ENCODE measurements around the gene PAPOLB.

The PAPOLB gene

GRCh38 chr7:4849390-4849789 lies 12.4 kb downstream of the PAPOLB start:
- Histone ChIP-seq H3K9ac (ENCODE audit: low read length) (no peak overlapping the region), H3K36me3 (ENCODE audit: control insufficient read depth, insufficient read depth, low read length) (no peaks in the 10 kb centered on the region), H3K4me3 (ENCODE audit: low read length) (no peak overlapping the region), H3K27ac (ENCODE audit: low read depth, low read length) (no peak overlapping the region), H3K27me3 (ENCODE audit: control insufficient read depth, insufficient read depth, low read length) (no peaks in the 10 kb centered on the region), H3K4me1 (ENCODE audit: control insufficient read depth, insufficient read depth, low read length) (no peaks in the 10 kb centered on the region)

- Histone ChIP-seq H3K4me1 (ENCODE audit: control insufficient read depth, insufficient read depth, low read length) (no peaks in the 10 kb centered on the region), H3K27ac (ENCODE audit: low read depth, low read length) (no peak overlapping the region), H3K27me3 (ENCODE audit: control insufficient read depth, insufficient read depth, low read length) (no peaks in the 10 kb centered on the region), H3K36me3 (ENCODE audit: control insufficient read depth, insufficient read depth, low read length) (no peaks in the 10 kb centered on the region), H3K4me3 (ENCODE audit: low read length) (no peak overlapping the region), H3K9ac (ENCODE audit: low read length) (no peak overlapping the region)
Measured at GRCh38 chr7:4845740-4846142, 16.1 kb downstream of the PAPOLB start.

- no peaks in the 10 kb centered on the region for H3K27me3 ChIP-seq (ENCODE audit: control insufficient read depth, insufficient read depth, low read length)
- no peaks in the 10 kb centered on the region for H3K36me3 ChIP-seq (ENCODE audit: control insufficient read depth, insufficient read depth, low read length)
- peak overlapping the region; percentile 10 for H3K27ac ChIP-seq (ENCODE audit: low read depth, low read length)
- no peaks in the 10 kb centered on the region for H3K4me1 ChIP-seq (ENCODE audit: control insufficient read depth, insufficient read depth, low read length)
- no peak overlapping the region for H3K9ac ChIP-seq (ENCODE audit: low read length)
- H3K4me3 ChIP-seq (ENCODE audit: low read length): no peak overlapping the region
Measured at GRCh38 chr7:4842319-4843064, 19.3 kb downstream of the PAPOLB start.

- no peak overlapping the region for H3K27ac ChIP-seq (ENCODE audit: low read depth, low read length)
- no peaks in the 10 kb centered on the region for H3K36me3 ChIP-seq (ENCODE audit: control insufficient read depth, insufficient read depth, low read length)
- no peak overlapping the region for H3K9ac ChIP-seq (ENCODE audit: low read length)
- no peak overlapping the region for H3K4me3 ChIP-seq (ENCODE audit: low read length)
- no peaks in the 10 kb centered on the region for H3K27me3 ChIP-seq (ENCODE audit: control insufficient read depth, insufficient read depth, low read length)
- H3K4me1 ChIP-seq (ENCODE audit: control insufficient read depth, insufficient read depth, low read length): no peaks in the 10 kb centered on the region
Measured at GRCh38 chr7:4841836-4842235, 20.0 kb downstream of the PAPOLB start.

- Histone ChIP-seq H3K4me3 (ENCODE audit: low read length) (no peak overlapping the region), H3K27me3 (ENCODE audit: control insufficient read depth, insufficient read depth, low read length) (no peaks in the 10 kb centered on the region), H3K9ac (ENCODE audit: low read length) (no peak overlapping the region), H3K27ac (ENCODE audit: low read depth, low read length) (no peak overlapping the region), H3K36me3 (ENCODE audit: control insufficient read depth, insufficient read depth, low read length) (no peaks in the 10 kb centered on the region), H3K4me1 (ENCODE audit: control insufficient read depth, insufficient read depth, low read length) (no peaks in the 10 kb centered on the region)
Measured at GRCh38 chr7:4841007-4841784, 20.6 kb downstream of the PAPOLB start.

- Histone ChIP-seq H3K27ac (ENCODE audit: low read depth, low read length) (no peak overlapping the region), H3K4me1 (ENCODE audit: control insufficient read depth, insufficient read depth, low read length) (no peaks in the 10 kb centered on the region), H3K27me3 (ENCODE audit: control insufficient read depth, insufficient read depth, low read length) (no peaks in the 10 kb centered on the region), H3K36me3 (ENCODE audit: control insufficient read depth, insufficient read depth, low read length) (no peaks in the 10 kb centered on the region), H3K4me3 (ENCODE audit: low read length) (no peak overlapping the region), H3K9ac (ENCODE audit: low read length) (no peak overlapping the region)
Measured at GRCh38 chr7:4840079-4840501, 21.7 kb downstream of the PAPOLB start.

- H3K4me3 ChIP-seq (ENCODE audit: low read length): no peak overlapping the region
- H3K36me3 ChIP-seq (ENCODE audit: control insufficient read depth, insufficient read depth, low read length): no peaks in the 10 kb centered on the region
- no peaks in the 10 kb centered on the region for H3K27me3 ChIP-seq (ENCODE audit: control insufficient read depth, insufficient read depth, low read length)
- no peak overlapping the region for H3K9ac ChIP-seq (ENCODE audit: low read length)
- no peaks in the 10 kb centered on the region for H3K4me1 ChIP-seq (ENCODE audit: control insufficient read depth, insufficient read depth, low read length)
- H3K27ac ChIP-seq (ENCODE audit: low read depth, low read length): no peak overlapping the region
Measured at GRCh38 chr7:4838626-4839334, 23.1 kb downstream of the PAPOLB start.

GRCh38 chr7:4837803-4838625 lies 23.8 kb downstream of the PAPOLB start:
- no peak overlapping the region for H3K4me3 ChIP-seq (ENCODE audit: low read length)

GRCh38 chr7:4837041-4837802 lies 24.6 kb downstream of the PAPOLB start:
- Histone ChIP-seq H3K27ac (ENCODE audit: low read depth, low read length) (no peak overlapping the region), H3K4me1 (ENCODE audit: control insufficient read depth, insufficient read depth, low read length) (no peaks in the 10 kb centered on the region), H3K27me3 (ENCODE audit: control insufficient read depth, insufficient read depth, low read length) (no peaks in the 10 kb centered on the region), H3K9ac (ENCODE audit: low read length) (no peak overlapping the region), H3K4me3 (ENCODE audit: low read length) (no peak overlapping the region), H3K36me3 (ENCODE audit: control insufficient read depth, insufficient read depth, low read length) (no peaks in the 10 kb centered on the region)

More at GRCh38 chr7:4837803-4838625, 23.8 kb downstream of the PAPOLB start:
- Histone ChIP-seq H3K4me1 (ENCODE audit: control insufficient read depth, insufficient read depth, low read length) (no peaks in the 10 kb centered on the region), H3K9ac (ENCODE audit: low read length) (no peak overlapping the region), H3K27me3 (ENCODE audit: control insufficient read depth, insufficient read depth, low read length) (no peaks in the 10 kb centered on the region), H3K27ac (ENCODE audit: low read depth, low read length) (no peak overlapping the region), H3K36me3 (ENCODE audit: control insufficient read depth, insufficient read depth, low read length) (no peaks in the 10 kb centered on the region)

- no peak overlapping the region for H3K9ac ChIP-seq (ENCODE audit: low read length)
- no peaks in the 10 kb centered on the region for H3K36me3 ChIP-seq (ENCODE audit: control insufficient read depth, insufficient read depth, low read length)
- H3K4me1 ChIP-seq (ENCODE audit: control insufficient read depth, insufficient read depth, low read length): no peaks in the 10 kb centered on the region
- H3K27ac ChIP-seq (ENCODE audit: low read depth, low read length): no peak overlapping the region
- no peak overlapping the region for H3K4me3 ChIP-seq (ENCODE audit: low read length)
- H3K27me3 ChIP-seq (ENCODE audit: control insufficient read depth, insufficient read depth, low read length): no peaks in the 10 kb centered on the region
Measured at GRCh38 chr7:4836206-4836661, 25.6 kb downstream of the PAPOLB start.

GRCh38 chr7:4835398-4836205 lies 26.2 kb downstream of the PAPOLB start:
- H3K36me3 ChIP-seq (ENCODE audit: control insufficient read depth, insufficient read depth, low read length): no peaks in the 10 kb centered on the region

More at GRCh38 chr7:4835398-4836205, 26.2 kb downstream of the PAPOLB start:
- Histone ChIP-seq H3K27ac (ENCODE audit: low read depth, low read length) (no peak overlapping the region), H3K4me3 (ENCODE audit: low read length) (no peak overlapping the region), H3K27me3 (ENCODE audit: control insufficient read depth, insufficient read depth, low read length) (no peaks in the 10 kb centered on the region), H3K9ac (ENCODE audit: low read length) (no peak overlapping the region), H3K4me1 (ENCODE audit: control insufficient read depth, insufficient read depth, low read length) (no peaks in the 10 kb centered on the region)
